Stimulated activated CD8-positive, alpha-beta memory T cell treated with anti-CD3 and anti-CD28 coated beads, Interleukin-4, amount 100 ng/mL, for 24 hours (primary cell): ENCODE measurements around the gene S1PR2.

Experiments used
- DNase-seq: peaks from one replicate; pipeline ENCODE4 v3.0.0-alpha.2; 2020; ENCODE audit warnings: low read depth

The S1PR2 gene

GRCh38 chr19:10230861-10231611 lies at the start of gene S1PR2:
TSS of gene S1PR2 (minus strand) at chr19:10231331. CDS start at chr19:10224905, 6,426 bp downstream.
- peak; percentile 54 for DNase-seq

DNA sequence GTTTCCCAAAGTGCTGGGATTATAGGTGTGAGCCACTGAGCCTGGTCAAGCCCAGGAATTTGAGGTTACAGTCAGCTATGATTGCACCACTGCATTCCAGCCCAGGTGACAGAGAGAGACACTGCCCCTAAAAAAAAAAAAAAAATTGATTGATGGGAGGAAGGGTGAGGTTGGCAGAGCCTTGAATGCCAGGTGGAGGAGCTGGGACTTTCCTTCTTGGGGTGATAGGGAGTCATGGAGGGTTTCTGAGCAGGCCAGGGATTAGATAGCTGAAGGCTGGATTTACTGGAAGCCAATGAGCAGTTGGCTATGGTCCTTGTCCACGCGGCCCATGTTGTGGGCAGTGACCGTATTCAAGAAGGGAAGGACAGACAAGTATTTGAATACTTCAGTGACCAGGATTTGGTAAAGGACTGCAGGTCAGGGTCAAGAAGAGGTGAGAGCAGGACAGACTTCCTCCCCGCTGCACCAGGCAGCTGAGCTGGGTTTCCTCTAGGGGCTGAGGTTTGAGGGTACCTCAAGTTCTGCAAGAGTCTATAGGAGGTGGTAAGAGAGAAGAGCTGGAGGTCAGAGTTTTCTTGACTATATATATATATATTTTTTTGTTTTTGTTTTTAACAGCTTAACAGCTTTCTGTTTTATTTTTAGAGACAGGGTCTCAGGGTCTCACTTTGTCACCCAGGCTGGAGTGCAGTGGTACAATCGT lies 48.8 kb upstream of the S1PR2 start:
- no peak for DNase-seq

- DNase-seq: no peak
These were observed 47.8 kb upstream of the S1PR2 start for GRCh38 chr19:10278935-10279334.

GRCh38 chr19:10277795-10278589 lies 46.9 kb upstream of the S1PR2 start:
- DNase-seq: no peak

GRCh38 chr19:10274589-10274988 lies 43.5 kb upstream of the S1PR2 start:
- DNase-seq: no peak

DNA sequence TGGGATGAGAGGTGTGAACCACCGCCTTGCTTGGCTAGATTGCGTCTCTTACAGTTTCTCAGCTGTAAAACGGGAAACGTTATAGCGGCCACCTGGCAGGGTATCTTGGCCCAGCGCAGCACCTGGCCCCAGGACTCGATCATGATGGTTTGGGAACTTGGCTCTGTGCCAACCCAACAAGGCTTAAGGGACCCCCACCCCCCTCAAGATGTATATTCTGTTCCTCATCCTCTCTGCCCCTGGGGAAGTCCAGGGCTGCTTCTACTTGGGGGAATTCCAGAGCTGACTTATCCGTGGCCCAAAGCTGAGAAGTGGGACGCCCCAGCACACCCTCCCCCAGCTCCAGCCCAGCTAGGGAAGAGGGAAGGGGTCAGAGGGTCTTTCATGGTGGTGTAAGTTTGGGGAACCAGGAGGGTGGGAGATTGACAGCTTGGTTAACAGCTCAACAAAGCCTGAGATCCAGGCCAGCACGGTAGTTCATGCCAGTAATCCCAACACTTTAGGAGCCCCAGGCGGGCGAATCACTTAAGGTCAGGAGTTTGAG lies 40.5 kb upstream of the S1PR2 start:
- DNase-seq: no peak

- peak; percentile 72 for DNase-seq
These were observed 39.7 kb upstream of the S1PR2 start, which contains the start of gene ICAM1 for GRCh38 chr19:10270616-10271394. TSS of gene ICAM1 (plus strand) at chr19:10271120. CDS start at chr19:10271160, 40 bp downstream.

DNA sequence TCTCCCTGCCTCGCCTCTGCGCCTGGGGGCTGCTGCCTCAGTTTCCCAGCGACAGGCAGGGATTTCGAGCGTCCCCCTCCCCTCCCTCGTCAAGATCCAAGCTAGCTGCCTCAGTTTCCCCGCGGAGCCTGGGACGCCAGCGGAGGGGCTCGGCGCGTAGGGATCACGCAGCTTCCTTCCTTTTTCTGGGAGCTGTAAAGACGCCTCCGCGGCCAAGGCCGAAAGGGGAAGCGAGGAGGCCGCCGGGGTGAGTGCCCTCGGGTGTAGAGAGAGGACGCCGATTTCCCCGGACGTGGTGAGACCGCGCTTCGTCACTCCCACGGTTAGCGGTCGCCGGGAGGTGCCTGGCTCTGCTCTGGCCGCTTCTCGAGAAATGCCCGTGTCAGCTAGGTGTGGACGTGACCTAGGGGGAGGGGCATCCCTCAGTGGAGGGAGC lies 39.1 kb upstream of the S1PR2 start:
- DNase-seq: peak; percentile 69

DNA sequence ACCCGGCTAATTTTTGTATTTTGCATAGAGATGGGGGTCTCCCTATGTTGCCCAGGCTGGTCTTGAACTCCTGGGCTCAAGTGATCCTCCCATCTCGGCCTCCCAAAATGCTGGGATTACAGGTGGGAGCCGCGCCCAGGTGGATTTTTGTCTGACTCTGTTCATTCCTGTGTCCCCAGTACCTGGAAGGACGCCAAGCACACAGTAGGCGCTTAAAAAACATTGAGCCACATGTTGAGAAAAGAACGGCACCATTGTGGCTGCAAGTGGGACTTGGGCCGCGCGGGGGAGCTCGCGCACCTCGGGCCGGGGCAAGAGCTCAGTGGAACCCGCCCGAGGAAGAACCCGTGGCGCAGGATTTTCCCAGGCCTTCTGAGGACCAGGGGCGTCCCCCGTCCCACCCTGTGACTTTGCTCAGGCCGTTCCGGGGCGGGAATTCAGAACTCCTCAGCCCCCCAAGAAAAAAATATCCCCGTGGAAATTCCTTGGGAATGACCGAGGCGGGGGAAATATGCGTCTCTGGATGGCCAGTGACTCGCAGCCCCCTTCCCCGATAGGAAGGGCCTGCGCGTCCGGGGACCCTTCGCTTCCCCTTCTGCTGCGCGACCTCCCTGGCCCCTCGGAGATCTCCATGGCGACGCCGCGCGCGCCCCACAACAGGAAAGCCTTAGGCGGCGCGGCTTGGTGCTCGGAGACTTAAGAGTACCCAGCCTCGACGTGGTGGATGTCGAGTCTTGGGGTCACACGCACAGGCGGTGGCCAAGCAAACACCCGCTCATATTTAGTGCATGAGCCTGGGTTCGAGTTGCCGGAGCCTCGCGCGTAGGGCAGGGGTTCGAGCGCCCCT lies 38.4 kb upstream of the S1PR2 start:
- peak; percentile 81 for DNase-seq

DNA sequence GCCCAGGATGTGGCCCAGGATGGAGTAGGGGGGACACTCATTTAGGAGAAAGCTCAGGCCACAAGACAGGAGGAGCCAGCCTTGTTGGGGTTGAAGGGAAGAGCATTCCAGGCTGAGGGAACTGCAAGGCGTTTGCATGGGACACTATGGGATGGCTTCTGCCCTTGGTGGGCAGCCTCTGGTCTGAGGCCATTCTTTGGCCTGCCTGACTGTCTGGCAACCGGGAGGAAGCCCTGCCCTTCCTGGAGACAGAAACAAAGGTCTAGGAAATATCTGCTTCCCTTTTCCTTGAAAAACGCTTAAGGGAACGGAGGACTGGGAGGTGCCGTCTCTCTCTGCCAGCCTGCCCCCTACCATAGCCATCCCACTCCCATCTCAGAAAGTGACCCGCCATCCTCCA lies 36.9 kb upstream of the S1PR2 start:
- no peak for DNase-seq

- DNase-seq: no peak
These were observed 35.6 kb upstream of the S1PR2 start for GRCh38 chr19:10266706-10267105.

DNA sequence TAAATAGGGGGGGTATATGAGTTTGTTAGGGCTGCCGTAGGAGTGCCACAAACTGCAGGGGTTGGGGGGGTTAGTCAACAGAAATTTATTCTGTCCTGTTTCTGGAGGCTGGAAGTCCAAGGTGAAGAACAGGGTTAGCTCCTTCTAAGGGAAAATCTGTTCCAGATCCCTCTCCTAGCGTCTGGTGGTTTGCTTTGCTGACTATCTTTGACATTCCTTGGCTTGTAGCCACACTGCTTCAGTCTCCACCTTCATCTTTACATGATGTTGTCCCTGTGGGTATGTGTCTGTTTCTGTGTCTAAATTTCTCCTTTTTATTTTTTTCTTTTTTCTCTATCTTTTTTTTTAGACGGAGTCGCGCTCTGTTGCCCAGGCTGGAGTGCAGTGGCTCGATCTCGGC lies 31.6 kb upstream of the S1PR2 start:
- no peak for DNase-seq

DNA sequence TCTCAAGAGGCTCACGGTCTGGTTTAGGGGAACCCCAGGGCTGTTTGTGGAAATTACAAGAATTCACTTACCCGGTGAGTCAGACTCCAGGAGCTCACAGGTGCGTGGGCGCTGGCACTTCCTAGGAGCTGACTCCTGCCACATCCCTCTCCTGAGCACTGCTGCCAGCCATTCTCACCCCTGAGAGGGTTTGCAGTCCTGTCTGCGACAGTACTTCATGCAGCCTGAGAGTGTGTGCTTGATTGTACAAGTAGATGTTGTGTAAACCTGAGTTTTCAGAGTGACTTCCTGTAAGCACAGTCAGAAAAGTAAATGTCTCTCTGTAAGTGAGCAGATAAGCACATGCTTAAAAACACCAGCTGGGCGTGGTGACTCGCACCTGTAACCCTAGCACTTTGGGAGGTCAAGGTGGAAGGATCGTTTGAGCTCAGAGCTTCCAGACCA lies 29.0 kb upstream of the S1PR2 start:
- DNase-seq: peak; percentile 30

- DNase-seq: peak; percentile 83
These were observed 28.2 kb upstream of the S1PR2 start for GRCh38 chr19:10259162-10259905.

GRCh38 chr19:10258080-10258710 lies 27.1 kb upstream of the S1PR2 start:
- DNase-seq: no peak

DNA sequence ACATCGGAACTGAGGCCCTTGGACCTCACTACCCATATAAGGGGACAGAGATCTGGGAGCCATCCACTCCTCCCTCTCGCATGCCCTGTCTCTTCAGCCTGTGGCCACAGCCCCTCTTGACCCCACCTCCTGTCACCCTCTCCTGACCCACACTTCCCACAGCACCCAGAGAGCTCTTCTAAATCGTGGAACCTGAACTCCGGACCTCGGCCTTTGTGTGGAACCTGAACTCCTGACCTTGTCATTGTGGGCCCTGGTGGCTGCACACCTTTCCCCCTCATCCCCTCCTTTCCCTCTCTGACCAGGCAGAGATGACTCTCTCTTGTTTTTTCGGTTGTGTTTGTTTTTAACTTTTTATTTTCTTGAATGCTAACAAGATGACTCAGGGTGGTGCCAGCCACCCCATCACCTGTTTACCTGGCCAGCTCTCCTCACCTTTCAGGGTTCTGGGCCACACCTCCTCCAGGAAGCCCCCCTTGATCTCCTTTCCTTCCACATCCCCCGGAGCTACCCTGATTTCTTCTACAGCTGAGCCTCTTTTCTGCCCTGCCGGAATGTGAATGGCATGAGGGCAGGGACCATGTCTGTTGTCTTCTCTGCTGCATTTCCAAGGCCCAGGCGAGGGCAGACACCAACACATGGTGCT lies 26.0 kb upstream of the S1PR2 start:
- no peak for DNase-seq

- DNase-seq: no peak
These were observed 25.4 kb upstream of the S1PR2 start for GRCh38 chr19:10256551-10256950.

DNA sequence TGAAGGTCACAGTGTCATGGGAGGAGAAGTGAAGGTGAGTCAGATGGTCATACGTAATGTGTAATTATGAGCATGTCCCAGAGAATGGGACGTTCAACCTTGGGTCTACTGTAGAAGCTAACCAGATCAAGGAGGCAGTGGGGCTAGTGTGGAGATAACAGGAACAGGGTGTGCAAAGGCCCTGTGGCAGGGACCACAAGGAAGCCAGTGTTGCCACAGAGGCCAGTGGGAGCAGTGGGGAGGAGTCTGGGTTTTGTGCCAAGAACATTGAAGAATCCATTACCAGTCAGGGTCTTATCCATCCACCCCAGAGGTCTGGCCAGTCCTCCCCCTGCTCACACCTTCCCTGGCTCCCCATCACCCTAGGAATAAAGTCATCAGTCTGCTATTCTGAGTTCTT lies 24.2 kb upstream of the S1PR2 start:
- no peak for DNase-seq

GRCh38 chr19:10254244-10254643 lies 23.1 kb upstream of the S1PR2 start:
- no peak for DNase-seq
